Measurements from ENCODE around the gene TMEM163. TPM values are rescaled to one million over a fixed set of nuclear protein-coding genes. Genes with fewer than 3 reads are reported as not detected.

Gene TMEM163
- total and polyA plus RNA-seq, 7 donors: 0.28 to 2.6 (median 1.1) TPM; not detected in 1

DNA sequence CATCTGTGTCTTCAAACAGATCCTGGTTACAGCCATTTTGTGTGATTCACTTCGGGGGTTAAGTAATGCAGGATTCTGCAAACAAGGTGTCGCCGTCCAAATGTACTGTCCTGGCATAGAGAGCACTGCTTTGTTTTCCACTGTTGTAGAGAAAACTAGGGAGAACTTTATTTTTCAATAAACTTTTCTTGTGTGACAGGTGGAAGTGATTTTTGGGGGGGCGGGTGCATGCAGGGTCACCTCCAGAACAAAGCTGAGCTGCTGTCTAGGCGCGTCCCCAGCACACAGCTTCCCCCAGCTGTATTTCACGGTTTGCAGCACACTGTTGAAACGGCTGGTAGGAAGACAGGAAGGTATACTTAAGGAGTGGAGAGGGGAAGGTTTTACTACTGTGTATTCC is 264.4 kb downstream of the TMEM163 start:
- 80 to 85% methylated on average over 8 of the region's 8 CpGs for WGBS, 2 donors
- no peak overlapping the region for H3K27ac ChIP-seq

GRCh38 chr2:134453973-134454372 is 264.8 kb downstream of the TMEM163 start:
- no peak overlapping the region for H3K4me3 ChIP-seq
- H3K4me1 ChIP-seq: no peaks in the 10 kb centered on the region
- no peaks in the 10 kb centered on the region for H3K27me3 ChIP-seq
- WGBS, 2 donors: 90 to 94% methylated on average over 10 of the region's 10 CpGs
- DNase-seq: no peak
- TF ChIP-seq POLR2A (IDR thresholded peaks at IDR 0.05) (no peak), POLR2AphosphoS5 (IDR thresholded peaks at IDR 0.05) (no peak), EP300 (IDR thresholded peaks at IDR 0.05) (no peak), CTCF (IDR thresholded peaks at IDR 0.05) (no peak)
- no peak overlapping the region for H3K27ac ChIP-seq
- no peaks in the 10 kb centered on the region for H3K9me3 ChIP-seq
- peaks cover 0 to 10% (median 0%) of the 10 kb centered on the region in 4 donors for H3K36me3 ChIP-seq
- intact Hi-C loops (cut with DNase I): no loop called here

More for the DNA sequence above, 264.4 kb downstream of the TMEM163 start:
- Histone ChIP-seq H3K9me3 (no peaks in the 10 kb centered on the region), H3K27me3 (no peaks in the 10 kb centered on the region), H3K4me3 (no peak overlapping the region), H3K36me3 (peaks cover 0 to 5% (median 0%) of the 10 kb centered on the region in 4 donors), H3K4me1 (no peaks in the 10 kb centered on the region)
- DNase-seq: no peak
- intact Hi-C loops (cut with DNase I): no loop called here
- TF ChIP-seq POLR2AphosphoS5 (IDR thresholded peaks at IDR 0.05) (no peak), CTCF (IDR thresholded peaks at IDR 0.05) (no peak), EP300 (IDR thresholded peaks at IDR 0.05) (no peak), POLR2A (IDR thresholded peaks at IDR 0.05) (no peak)

- intact Hi-C loops (cut with DNase I): no loop called here
- H3K4me1 ChIP-seq: no peaks in the 10 kb centered on the region
- H3K4me3 ChIP-seq: no peak overlapping the region
- peaks cover 0 to 15% (median 0%) of the 10 kb centered on the region in 4 donors for H3K36me3 ChIP-seq
- H3K27me3 ChIP-seq: no peaks in the 10 kb centered on the region
- H3K9me3 ChIP-seq: no peaks in the 10 kb centered on the region
- DNase-seq: no peak
- WGBS, 2 donors: 91 to 93% methylated on average over 4 of the region's 4 CpGs
- no peak overlapping the region for H3K27ac ChIP-seq
- no peak for TF ChIP-seq CTCF (IDR thresholded peaks at IDR 0.05)
- TF ChIP-seq EP300 (IDR thresholded peaks at IDR 0.05): no peak
- TF ChIP-seq POLR2A (IDR thresholded peaks at IDR 0.05): no peak
- TF ChIP-seq POLR2AphosphoS5 (IDR thresholded peaks at IDR 0.05): no peak
Observed at GRCh38 chr2:134453476-134453875, 265.3 kb downstream of the TMEM163 start.

- no peak for DNase-seq
- intact Hi-C loops (cut with DNase I): no loop called here
- H3K9me3 ChIP-seq: no peaks in the 10 kb centered on the region
- H3K4me3 ChIP-seq: no peak overlapping the region
- no peak overlapping the region for H3K27ac ChIP-seq
- H3K27me3 ChIP-seq: no peaks in the 10 kb centered on the region
- no peaks in the 10 kb centered on the region for H3K4me1 ChIP-seq
- no peak for TF ChIP-seq CTCF (IDR thresholded peaks at IDR 0.05)
- no peak for TF ChIP-seq POLR2A (IDR thresholded peaks at IDR 0.05)
- WGBS, 2 donors: 91 to 94% methylated on average over 9 of the region's 9 CpGs
- H3K36me3 ChIP-seq: peaks cover 0 to 20% (median 0%) of the 10 kb centered on the region in 4 donors
Observed at GRCh38 chr2:134452042-134452733, 266.6 kb downstream of the TMEM163 start.

DNA sequence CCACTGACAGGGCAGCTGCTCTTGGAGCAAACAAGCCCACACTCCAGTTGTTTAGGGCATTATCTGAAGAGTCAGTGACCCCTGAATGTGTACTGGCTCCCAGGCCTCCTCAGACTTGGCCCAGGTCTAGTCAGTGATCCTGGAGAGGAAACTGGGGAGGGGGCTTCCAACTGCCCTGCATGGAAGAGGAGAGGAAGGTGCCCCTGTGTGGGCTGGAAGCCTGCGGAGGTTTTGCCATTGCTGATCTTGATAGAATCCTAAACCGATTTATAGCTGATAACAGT is 267.5 kb downstream of the TMEM163 start:
- Histone ChIP-seq H3K9me3 (no peaks in the 10 kb centered on the region), H3K27me3 (no peaks in the 10 kb centered on the region), H3K4me1 (peaks cover 0 to 5% (median 0%) of the 10 kb centered on the region in 4 donors), H3K4me3 (no peak overlapping the region), H3K27ac (no peak overlapping the region), H3K36me3 (peaks cover 0 to 20% (median 0%) of the 10 kb centered on the region in 4 donors)
- intact Hi-C loops (cut with DNase I): no loop called here
- WGBS, 2 donors: 46 to 95% methylated on average over 2 of the region's 2 CpGs
- TF ChIP-seq EP300 (IDR thresholded peaks at IDR 0.05): no peak
- no peak for TF ChIP-seq POLR2AphosphoS5 (IDR thresholded peaks at IDR 0.05)
- no peak for TF ChIP-seq POLR2A (IDR thresholded peaks at IDR 0.05)
- no peak for TF ChIP-seq CTCF (IDR thresholded peaks at IDR 0.05)
- DNase-seq: no peak
